ENCODE results near the gene COL5A1. TPM values are rescaled to one million over a fixed set of nuclear protein-coding genes. Genes with fewer than 3 reads are reported as not detected.

The COL5A1 gene
- total RNA-seq, 4 donors from 2014 or later, result 51.9 to 78.3 (median 62.4) TPM

- Histone ChIP-seq H3K4me1 (peaks cover 0 to 7% (median 0%) of the 10 kb centered on the region in 4 donors), H3K27me3 (no peaks in the 10 kb centered on the region), H3K36me3 (peaks cover 0 to 3% (median 0%) of the 10 kb centered on the region in 3 donors), H3K27ac (no peak overlapping the region), H3K4me3 (no peak overlapping the region), H3K9me3 (peaks cover 0 to 12% (median 0%) of the 10 kb centered on the region in 4 donors)
- TF ChIP-seq POLR2A (IDR thresholded peaks at IDR 0.05), result no peak
- TF ChIP-seq, protein P1, sequence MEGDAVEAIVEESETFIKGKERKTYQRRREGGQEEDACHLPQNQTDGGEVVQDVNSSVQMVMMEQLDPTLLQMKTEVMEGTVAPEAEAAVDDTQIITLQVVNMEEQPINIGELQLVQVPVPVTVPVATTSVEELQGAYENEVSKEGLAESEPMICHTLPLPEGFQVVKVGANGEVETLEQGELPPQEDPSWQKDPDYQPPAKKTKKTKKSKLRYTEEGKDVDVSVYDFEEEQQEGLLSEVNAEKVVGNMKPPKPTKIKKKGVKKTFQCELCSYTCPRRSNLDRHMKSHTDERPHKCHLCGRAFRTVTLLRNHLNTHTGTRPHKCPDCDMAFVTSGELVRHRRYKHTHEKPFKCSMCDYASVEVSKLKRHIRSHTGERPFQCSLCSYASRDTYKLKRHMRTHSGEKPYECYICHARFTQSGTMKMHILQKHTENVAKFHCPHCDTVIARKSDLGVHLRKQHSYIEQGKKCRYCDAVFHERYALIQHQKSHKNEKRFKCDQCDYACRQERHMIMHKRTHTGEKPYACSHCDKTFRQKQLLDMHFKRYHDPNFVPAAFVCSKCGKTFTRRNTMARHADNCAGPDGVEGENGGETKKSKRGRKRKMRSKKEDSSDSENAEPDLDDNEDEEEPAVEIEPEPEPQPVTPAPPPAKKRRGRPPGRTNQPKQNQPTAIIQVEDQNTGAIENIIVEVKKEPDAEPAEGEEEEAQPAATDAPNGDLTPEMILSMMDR (IDR thresholded peaks at IDR 0.05), result no peak
- no peak for TF ChIP-seq EP300 (IDR thresholded peaks at IDR 0.05)
- no peak for DNase-seq (ENCODE audit: low spot score in 2 of 2)
- 81 to 90% methylated on average over 9 of the region's 9 CpGs for WGBS, 2 donors
These were observed 209.0 kb downstream of the COL5A1 start for GRCh38 chr9:134850611-134851010.

DNA sequence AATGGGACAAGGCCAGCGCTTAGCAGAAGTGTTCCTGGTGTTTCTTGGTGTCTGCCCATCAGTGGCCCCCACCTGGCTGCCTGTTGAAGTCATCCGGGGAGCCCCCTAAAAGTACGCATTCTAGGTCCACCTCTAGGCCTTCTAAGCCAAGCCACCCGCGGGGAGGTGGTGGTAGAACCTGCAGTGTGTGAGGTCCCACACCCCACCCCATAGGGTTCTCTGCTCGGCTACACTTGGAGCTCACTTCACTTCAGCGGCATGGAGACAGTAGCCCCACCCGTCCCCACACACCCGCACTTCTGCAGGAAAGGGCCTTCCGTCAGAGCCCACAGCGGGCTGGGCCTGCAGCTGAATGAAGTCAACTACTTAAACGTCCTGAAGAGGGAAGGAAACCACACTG, 209.4 kb downstream of the COL5A1 start:
- H3K27ac ChIP-seq, result no peak overlapping the region
- no peaks in the 10 kb centered on the region for H3K27me3 ChIP-seq
- peaks cover 0 to 12% (median 0%) of the 10 kb centered on the region in 4 donors for H3K9me3 ChIP-seq
- H3K4me1 ChIP-seq, result peaks cover 0 to 7% (median 0%) of the 10 kb centered on the region in 4 donors
- H3K4me3 ChIP-seq, result no peak overlapping the region
- H3K36me3 ChIP-seq, result no peaks in the 10 kb centered on the region
- WGBS, 2 donors, result 83 to 86% methylated on average over 12 of the region's 12 CpGs
- TF ChIP-seq, protein P1 (IDR thresholded peaks at IDR 0.05), result no peak
- TF ChIP-seq EP300 (IDR thresholded peaks at IDR 0.05) (no peak), POLR2A (IDR thresholded peaks at IDR 0.05) (no peak)
- DNase-seq (ENCODE audit: low spot score in 2 of 2), result no peak

DNA sequence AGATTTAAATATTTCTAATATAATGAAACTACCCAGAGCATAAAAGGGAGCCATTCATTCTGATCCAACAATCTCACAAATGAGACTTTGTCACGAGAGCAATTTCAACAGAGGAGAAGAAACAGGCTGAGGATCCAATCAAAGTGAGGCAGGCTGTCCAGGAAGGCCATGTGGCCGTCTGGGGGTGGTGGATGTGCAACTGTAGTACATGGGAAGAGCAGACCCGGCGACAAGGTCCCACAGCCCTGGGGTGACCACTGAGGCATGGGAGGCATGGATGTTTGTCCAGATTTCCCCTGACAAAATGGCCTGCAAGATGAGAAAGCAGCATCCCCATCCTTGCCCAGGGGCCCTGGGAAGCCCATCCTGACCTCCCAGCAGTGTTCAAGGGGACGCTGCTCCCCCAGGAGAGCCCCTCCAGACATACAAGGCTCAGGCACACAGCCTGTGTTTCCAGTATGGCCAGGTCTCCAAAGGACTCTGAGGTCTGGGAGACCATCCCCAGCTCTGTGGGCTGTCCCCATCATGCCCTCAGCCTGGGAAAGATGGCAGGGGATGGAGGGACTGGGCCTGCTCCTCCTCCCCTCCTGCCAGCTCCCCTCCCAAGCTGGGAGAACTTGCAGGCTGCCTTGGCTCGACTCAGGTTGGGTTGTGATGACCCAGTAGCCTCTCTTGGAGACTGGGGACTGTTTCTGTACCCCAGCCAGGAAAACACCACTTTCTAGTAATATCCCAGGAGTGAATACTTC, 211.5 kb downstream of the COL5A1 start:
- WGBS, 2 donors, result 21 to 43% methylated on average over 6 of the region's 6 CpGs
- no peak for DNase-seq (ENCODE audit: low spot score in 2 of 2)

DNA sequence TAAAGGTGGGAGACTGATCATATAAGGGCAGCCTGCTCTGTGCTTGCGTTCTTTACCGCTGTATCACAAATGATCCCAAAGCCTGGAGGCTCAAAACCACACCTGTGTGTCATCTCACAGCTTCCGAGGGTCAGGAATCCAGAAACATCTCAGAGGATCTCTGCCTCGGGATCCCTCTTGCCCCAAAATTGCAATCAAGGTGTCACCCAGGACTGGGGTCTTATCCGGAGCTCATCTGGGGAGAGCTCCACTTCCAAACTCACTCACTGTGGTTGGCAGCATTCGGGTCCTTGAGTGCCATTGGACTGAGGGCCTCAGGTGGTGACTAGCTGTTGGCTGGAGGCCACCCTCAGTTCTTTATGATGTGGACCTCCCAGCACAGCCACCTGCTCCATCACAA, 212.3 kb downstream of the COL5A1 start:
- DNase-seq (ENCODE audit: low spot score in 2 of 2), result no peak
- H3K36me3 ChIP-seq, result no peaks in the 10 kb centered on the region
- no peak overlapping the region for H3K27ac ChIP-seq
- WGBS, 2 donors, result 73 to 90% methylated on average over 6 of the region's 6 CpGs
- H3K4me1 ChIP-seq, result peaks cover 0 to 7% (median 0%) of the 10 kb centered on the region in 4 donors
- no peak overlapping the region for H3K4me3 ChIP-seq
- H3K27me3 ChIP-seq, result no peaks in the 10 kb centered on the region
- peaks cover 0 to 14% (median 0%) of the 10 kb centered on the region in 4 donors for H3K9me3 ChIP-seq
- TF ChIP-seq EP300 (IDR thresholded peaks at IDR 0.05) (no peak), POLR2A (IDR thresholded peaks at IDR 0.05) (no peak)
- TF ChIP-seq, protein P1 (IDR thresholded peaks at IDR 0.05), result no peak

More for the DNA sequence above, 211.5 kb downstream of the COL5A1 start:
- TF ChIP-seq POLR2A (IDR thresholded peaks at IDR 0.05) (no peak), EP300 (IDR thresholded peaks at IDR 0.05) (no peak)
- TF ChIP-seq, protein P1 (IDR thresholded peaks at IDR 0.05), result no peak
- H3K36me3 ChIP-seq, result no peaks in the 10 kb centered on the region
- H3K27ac ChIP-seq, result no peak overlapping the region
- H3K27me3 ChIP-seq, result no peaks in the 10 kb centered on the region
- peaks cover 0 to 7% (median 0%) of the 10 kb centered on the region in 4 donors for H3K4me1 ChIP-seq
- H3K9me3 ChIP-seq, result peaks cover 0 to 12% (median 0%) of the 10 kb centered on the region in 4 donors
- H3K4me3 ChIP-seq, result no peak overlapping the region

DNA sequence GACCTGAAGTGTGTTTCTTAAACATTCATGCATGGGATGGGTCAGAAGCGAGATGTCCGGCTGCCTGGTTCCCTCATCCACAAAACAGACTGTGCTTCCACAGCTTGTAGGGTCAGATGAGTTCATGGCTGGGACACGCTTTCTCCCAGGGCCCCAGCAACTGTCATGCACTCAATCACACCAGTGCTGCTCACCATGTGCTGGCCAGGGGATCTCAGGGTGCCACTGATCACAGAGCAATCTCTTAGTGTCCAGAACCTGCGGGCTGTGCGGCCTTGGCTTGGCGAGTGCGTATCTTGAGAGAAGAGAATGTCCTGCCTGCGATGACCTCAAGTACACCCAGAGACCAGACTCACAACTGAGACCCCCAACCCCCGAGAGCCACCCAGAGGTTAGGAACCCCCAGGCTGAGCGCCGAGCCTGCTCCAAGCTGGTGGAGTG, 213.0 kb downstream of the COL5A1 start:
- no peaks in the 10 kb centered on the region for H3K27me3 ChIP-seq
- H3K36me3 ChIP-seq, result no peaks in the 10 kb centered on the region
- no peak for DNase-seq (ENCODE audit: low spot score in 2 of 2)
- peaks cover 0 to 20% (median 0%) of the 10 kb centered on the region in 4 donors for H3K9me3 ChIP-seq
- TF ChIP-seq EP300 (IDR thresholded peaks at IDR 0.05) (no peak), POLR2A (IDR thresholded peaks at IDR 0.05) (no peak)
- TF ChIP-seq, protein P1 (IDR thresholded peaks at IDR 0.05), result no peak
- no peak overlapping the region for H3K4me3 ChIP-seq
- peaks cover 0 to 7% (median 0%) of the 10 kb centered on the region in 4 donors for H3K4me1 ChIP-seq
- no peak overlapping the region for H3K27ac ChIP-seq
- 82 to 92% methylated on average over 6 to 11 of the region's 11 CpGs for WGBS, 2 donors

Data from tibial nerve (tissue), 4 donors.